ENCODE data around the gene COX5A. TPM values are rescaled to one million over a fixed set of nuclear protein-coding genes. Genes with fewer than 3 reads are reported as not detected.
A peak's percentile ranks its signal among the peaks of the same experiment; 100 is the strongest.
"Not testable (repeated sequence)": the region's sequence is repeated elsewhere in the genome, so short reads cannot be mapped to it uniquely, and the experiment has no call there.

COX5A gene
- total RNA-seq, 1 experiment from 2014 or later = 307 TPM

- H4K20me1 ChIP-seq (ENCODE audit: insufficient read depth); H2AFZ ChIP-seq (ENCODE audit: low read depth, low read length, poor library complexity, severe bottlenecking); H3K9me3 ChIP-seq (ENCODE audit: control insufficient read depth in 1 of 2, insufficient read depth in 1 of 2, low read depth in 1 of 2, low read length in 2 of 2); ATAC-seq; DNase-seq (ENCODE audit: low read depth, low spot score); intact Hi-C loops (cut with micrococcal nuclease); RAD21 ChIA-PET (ENCODE audit: low non-redundant PET in 1 of 2, low total read pairs in 2 of 2, uncharacterized antibody in 2 of 2, unreplicated experiment in 2 of 2); H3K4me3 ChIP-seq (replicated peaks in 1 of 2; ENCODE audit: low read depth in 1 of 2, low read length in 2 of 2); H3K9me2 ChIP-seq (ENCODE audit: insufficient read depth); H3K4me2 ChIP-seq (ENCODE audit: low read length); POLR2A ChIA-PET; H3K9ac ChIP-seq (ENCODE audit: low read length); H3K27me3 ChIP-seq (ENCODE audit: insufficient read depth, low read length); H3K27ac ChIP-seq (ENCODE audit: low read depth, low read length); BruUV-seq (replicated peaks): not testable (repeated sequence)
- TF ChIP-seq CTCF (IDR thresholded peaks at IDR 0.05 in 2 of 3, conservative IDR thresholded peaks at IDR 0.05 in 1 of 3; ENCODE audit: borderline replicate concordance in 1 of 3, insufficient read depth in 1 of 3, low read depth in 2 of 3, low read length in 2 of 3) = peak in 2 of 3 experiments; percentile 16 to 34; a peak in 2 of 6 replicates
- peaks cover 77% of the 10 kb centered on the region for H3K79me2 ChIP-seq (ENCODE audit: insufficient read depth, low read length)
- H3K4me1 ChIP-seq (ENCODE audit: control insufficient read depth in 1 of 2, insufficient read depth in 2 of 2, low read length in 2 of 2) = peaks cover 7 to 11% of the 10 kb centered on the region in 2 experiments; a peak in 3 of 4 replicates
- peaks cover 7 to 13% of the 10 kb centered on the region in 2 experiments; a peak in 3 of 4 replicates for H3K36me3 ChIP-seq (ENCODE audit: control insufficient read depth in 1 of 2, insufficient read depth in 2 of 2, low read length in 2 of 2)
- CTCF ChIA-PET = interaction anchor here (1.1 to 1.6 kb wide), 3 partner anchors 15 to 164 kb away, joined by 4 to 5 read pairs (median 5); no protein-coding TSS in a partner anchor
Observed at GRCh38 chr15:74935193-74935592, 2.7 kb downstream of the COX5A start.

- no peak overlapping the region for H3K27ac ChIP-seq (ENCODE audit: low read depth, low read length)
- H2AFZ ChIP-seq (ENCODE audit: low read depth, low read length, poor library complexity, severe bottlenecking) = no peak overlapping the region
- POLR2A ChIA-PET = no interaction called here
- H3K9ac ChIP-seq (ENCODE audit: low read length) = no peak overlapping the region
- peaks cover 0 to 4% of the 10 kb centered on the region in 2 experiments; a peak in 2 of 4 replicates for H3K4me1 ChIP-seq (ENCODE audit: control insufficient read depth in 1 of 2, insufficient read depth in 2 of 2, low read length in 2 of 2)
- intact Hi-C loops (cut with micrococcal nuclease) = no loop called here
- BruUV-seq (replicated peaks) = no TSS peak
- ATAC-seq = no peak
- no peak for DNase-seq (ENCODE audit: low read depth, low spot score)
- H3K9me2 ChIP-seq (ENCODE audit: insufficient read depth) = no peaks in the 10 kb centered on the region
- no peaks in the 10 kb centered on the region for H3K27me3 ChIP-seq (ENCODE audit: insufficient read depth, low read length)
- RAD21 ChIA-PET (ENCODE audit: low non-redundant PET in 1 of 2, low total read pairs in 2 of 2, uncharacterized antibody in 2 of 2, unreplicated experiment in 2 of 2) = no interaction called here
- peaks cover 16 to 21% of the 10 kb centered on the region in 2 experiments; a peak in 3 of 4 replicates for H3K36me3 ChIP-seq (ENCODE audit: control insufficient read depth in 1 of 2, insufficient read depth in 2 of 2, low read length in 2 of 2)
- CTCF ChIA-PET = no interaction called here
- H3K79me2 ChIP-seq (ENCODE audit: insufficient read depth, low read length) = peaks cover 93% of the 10 kb centered on the region
- H3K9me3 ChIP-seq (ENCODE audit: control insufficient read depth in 1 of 2, insufficient read depth in 1 of 2, low read depth in 1 of 2, low read length in 2 of 2) = no peaks in the 10 kb centered on the region
- H4K20me1 ChIP-seq (ENCODE audit: insufficient read depth) = peaks cover 13% of the 10 kb centered on the region; the same call in 1 of the 2 replicates
- H3K4me3 ChIP-seq (replicated peaks in 1 of 2; ENCODE audit: low read depth in 1 of 2, low read length in 2 of 2) = no peak overlapping the region
- H3K4me2 ChIP-seq (ENCODE audit: low read length) = no peak overlapping the region
- TF ChIP-seq ELF1 (IDR thresholded peaks at IDR 0.05; ENCODE audit: borderline replicate concordance, low read depth) (no peak), JUND (IDR thresholded peaks at IDR 0.05) (no peak), RAD21 (IDR thresholded peaks at IDR 0.05; ENCODE audit: low read depth) (no peak), EZH2 (IDR thresholded peaks at IDR 0.05) (no peak), TCF7L2 (IDR thresholded peaks at IDR 0.05; ENCODE audit: borderline replicate concordance, extremely low read depth, insufficient read depth, insufficient read length) (no peak), POLR2AphosphoS5 (IDR thresholded peaks at IDR 0.05; ENCODE audit: low read depth, low read length) (no peak), YY1 (IDR thresholded peaks at IDR 0.05; ENCODE audit: extremely low read depth, insufficient replicate concordance, low read depth, low read length) (no peak), ZBTB33 (IDR thresholded peaks at IDR 0.05; ENCODE audit: extremely low read depth, insufficient replicate concordance, low read length) (no peak), CBX3 (IDR thresholded peaks at IDR 0.05; ENCODE audit: low read depth) (no peak), MAX (IDR thresholded peaks at IDR 0.05) (no peak), SIN3A (IDR thresholded peaks at IDR 0.05; ENCODE audit: low read depth) (no peak), POLR2A (IDR thresholded peaks at IDR 0.05; ENCODE audit: borderline replicate concordance, extremely low read depth, insufficient read depth, insufficient read length) (no peak), SP1 (IDR thresholded peaks at IDR 0.05; ENCODE audit: low read depth) (no peak), ATF3 (IDR thresholded peaks at IDR 0.05) (no peak)
Observed at GRCh38 chr15:74933573-74933972, 4.3 kb downstream of the COX5A start.
